Keratinocyte (primary cell): ENCODE results near the gene ETAA1. TPM values are rescaled to one million over a fixed set of nuclear protein-coding genes. Genes with fewer than 3 reads are reported as not detected.

Experiments used
- DNase-seq: peaks from one replicate; pipeline ENCODE4 v3.0.0-alpha.2; 2011; ENCODE audit warnings: low read depth, missing footprints, low spot score
- FAIRE-seq: peaks from 2 replicates; lab custom pipeline; 2011; peaks lifted over from hg19 to GRCh38; lab: Jason Lieb, UNC
- H2AFZ ChIP-seq: 2 replicates; pipeline ENCODE4 v1.6.0; 2012; ENCODE audit warnings: low read length, control low read depth, inconsistent platforms; ENCODE audit not compliant: control insufficient read depth
- H3K27ac ChIP-seq: 2 replicates; pipeline ENCODE4 v1.5.1; 2011; ENCODE audit warnings: low read length; ENCODE audit not compliant: control insufficient read depth, insufficient read depth
- H3K27me3 ChIP-seq: 3 replicates; pipeline ENCODE4 v1.6.0; 2011; ENCODE audit warnings: low read length; ENCODE audit not compliant: control insufficient read depth, insufficient read depth; ENCODE audit errors: extremely low read depth
- H3K36me3 ChIP-seq, 2 experiments: 2 replicates in 1 of 2; 3 replicates in 1 of 2; pipeline ENCODE4 v1.5.1; 2011; ENCODE audit warnings: low read length in 2 of 2, mild to moderate bottlenecking in 1 of 2; ENCODE audit not compliant: control insufficient read depth in 2 of 2, insufficient read depth in 2 of 2; ENCODE audit errors: extremely low read depth in 1 of 2
- H3K4me1 ChIP-seq: 3 replicates; pipeline ENCODE4 v1.5.1; 2011; ENCODE audit warnings: low read length; ENCODE audit not compliant: control insufficient read depth, insufficient read depth; ENCODE audit errors: extremely low read depth
- H3K4me2 ChIP-seq: 3 replicates; pipeline ENCODE4 v1.6.0; 2011; ENCODE audit warnings: low read depth, low read length; ENCODE audit not compliant: control insufficient read depth, insufficient read depth; ENCODE audit errors: extremely low read depth
- H3K4me3 ChIP-seq, 3 experiments: fragments of 200-600 bp in 1 of 3; sonication (generic) in 1 of 3; 2 replicates in 2 of 3; 3 replicates in 1 of 3; pipeline ENCODE4 v1.5.1; 2011 to 2016; ENCODE audit warnings: low read length in 3 of 3, mild to moderate bottlenecking in 3 of 3, control low read depth in 2 of 3, inconsistent platforms in 1 of 3, low read depth in 1 of 3, mixed read lengths in 1 of 3, mixed run types in 1 of 3, moderate library complexity in 1 of 3; ENCODE audit not compliant: control insufficient read depth in 2 of 3, insufficient read depth in 2 of 3; ENCODE audit errors: extremely low read depth in 1 of 3
- H3K79me2 ChIP-seq: 2 replicates; pipeline ENCODE4 v1.6.0; 2012; ENCODE audit warnings: low read length; ENCODE audit not compliant: control insufficient read depth, insufficient read depth
- H3K9ac ChIP-seq: 3 replicates; pipeline ENCODE4 v1.6.0; 2011; ENCODE audit warnings: low read length; ENCODE audit not compliant: control insufficient read depth, insufficient read depth; ENCODE audit errors: extremely low read depth
- H3K9me1 ChIP-seq: 3 replicates; pipeline ENCODE4 v1.6.0; 2011; ENCODE audit warnings: low read length; ENCODE audit not compliant: control insufficient read depth, insufficient read depth; ENCODE audit errors: extremely low read depth
- H3K9me3 ChIP-seq: 2 replicates; pipeline ENCODE4 v1.5.1; 2012; ENCODE audit warnings: low read depth, low read length; ENCODE audit not compliant: control insufficient read depth
- H4K20me1 ChIP-seq: 3 replicates; pipeline ENCODE4 v1.6.0; 2011; ENCODE audit warnings: low read length; ENCODE audit not compliant: control insufficient read depth, insufficient read depth; ENCODE audit errors: extremely low read depth
- EZH2 ChIP-seq: IDR thresholded peaks from one replicate; pipeline ENCODE4 v1.6.1; 2012; ENCODE audit warnings: inconsistent platforms, mild to moderate bottlenecking, low read length, moderate library complexity
- dilution Hi-C: fragments of 300-500 bp; cut with MboI; formaldehyde crosslinking; loops from one replicate; pipeline ENCODE4 v1.7.0; 2020; ENCODE audit warnings: low sequenced_read_pairs; ENCODE audit not compliant: extremely low pct_ligation_motif_present
- polyA plus RNA-seq, 5 experiments: library from polyadenylated mRNA; depleted of rRNA in 3 of 5; stranded (reverse) in 3 of 5; stranded (forward) in 1 of 5; unstranded in 1 of 5; fragments of >200 nt; gene quantifications; 1 replicate in 1 of 5; 2 replicates in 3 of 5; 3 replicates in 1 of 5; pipeline versions ENCODE4 v1.2.1 to v1.2.3, GENCODE V29; 2011 to 2012; ENCODE audit warnings: missing spikeins in 2 of 5, low read depth in 1 of 5, low replicate concordance in 1 of 5
- TF ChIP-seq, protein P1 (sequence below), 3 experiments: IDR thresholded peaks in 1 of 3; conservative IDR thresholded peaks in 1 of 3; optimal IDR thresholded peaks in 1 of 3; 2 replicates in 2 of 3; 3 replicates in 1 of 3; pipeline versions ENCODE3 to v1.5.1; 2011; ENCODE audit warnings: low read length in 3 of 3, mild to moderate bottlenecking in 3 of 3, moderate library complexity in 2 of 3, control low read depth in 1 of 3, inconsistent platforms in 1 of 3; ENCODE audit not compliant: insufficient read depth in 2 of 3; ENCODE audit errors: extremely low read depth in 1 of 3

Gene ETAA1
- polyA plus RNA-seq, 1 donor (not counting 4 experiments of a cell fraction or from before 2014, with no cell fraction given): 11.5 TPM

GRCh38 chr2:67438337-67438736 is 41.2 kb downstream of the ETAA1 start:
- H3K27me3 ChIP-seq: no peaks in the 10 kb centered on the region
- no peak overlapping the region for H3K4me2 ChIP-seq
- no peaks in the 10 kb centered on the region for H3K79me2 ChIP-seq
- H4K20me1 ChIP-seq: no peaks in the 10 kb centered on the region
- DNase-seq (no peak), FAIRE-seq (peak; percentile 46)
- peaks cover 8% of the 10 kb centered on the region for H3K4me1 ChIP-seq
- no peaks in the 10 kb centered on the region for H3K36me3 ChIP-seq
- H3K9me3 ChIP-seq: no peaks in the 10 kb centered on the region
- H3K9ac ChIP-seq: no peak overlapping the region
- dilution Hi-C loops: no loop called here
- no peak overlapping the region for H2AFZ ChIP-seq
- TF ChIP-seq, protein P1, sequence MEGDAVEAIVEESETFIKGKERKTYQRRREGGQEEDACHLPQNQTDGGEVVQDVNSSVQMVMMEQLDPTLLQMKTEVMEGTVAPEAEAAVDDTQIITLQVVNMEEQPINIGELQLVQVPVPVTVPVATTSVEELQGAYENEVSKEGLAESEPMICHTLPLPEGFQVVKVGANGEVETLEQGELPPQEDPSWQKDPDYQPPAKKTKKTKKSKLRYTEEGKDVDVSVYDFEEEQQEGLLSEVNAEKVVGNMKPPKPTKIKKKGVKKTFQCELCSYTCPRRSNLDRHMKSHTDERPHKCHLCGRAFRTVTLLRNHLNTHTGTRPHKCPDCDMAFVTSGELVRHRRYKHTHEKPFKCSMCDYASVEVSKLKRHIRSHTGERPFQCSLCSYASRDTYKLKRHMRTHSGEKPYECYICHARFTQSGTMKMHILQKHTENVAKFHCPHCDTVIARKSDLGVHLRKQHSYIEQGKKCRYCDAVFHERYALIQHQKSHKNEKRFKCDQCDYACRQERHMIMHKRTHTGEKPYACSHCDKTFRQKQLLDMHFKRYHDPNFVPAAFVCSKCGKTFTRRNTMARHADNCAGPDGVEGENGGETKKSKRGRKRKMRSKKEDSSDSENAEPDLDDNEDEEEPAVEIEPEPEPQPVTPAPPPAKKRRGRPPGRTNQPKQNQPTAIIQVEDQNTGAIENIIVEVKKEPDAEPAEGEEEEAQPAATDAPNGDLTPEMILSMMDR (optimal IDR thresholded peaks at IDR 0.05 in 1 of 3, IDR thresholded peaks at IDR 0.05 in 1 of 3, conservative IDR thresholded peaks at IDR 0.05 in 1 of 3; ENCODE audit: extremely low read depth in 1 of 3, insufficient read depth in 2 of 3, low read length in 3 of 3): no peak
- no peak for TF ChIP-seq EZH2
- no peaks in the 10 kb centered on the region for H3K9me1 ChIP-seq
- no peak overlapping the region for H3K27ac ChIP-seq
- no peak overlapping the region for H3K4me3 ChIP-seq

GRCh38 chr2:67445652-67446268 is 48.6 kb downstream of the ETAA1 start:
- no peaks in the 10 kb centered on the region for H3K79me2 ChIP-seq
- H3K27ac ChIP-seq: peak overlapping the region; percentile 42
- H3K9me3 ChIP-seq: no peaks in the 10 kb centered on the region
- no peaks in the 10 kb centered on the region for H3K9me1 ChIP-seq
- H3K4me1 ChIP-seq: peaks cover 29% of the 10 kb centered on the region
- no peak overlapping the region for H3K4me3 ChIP-seq
- H3K9ac ChIP-seq: no peak overlapping the region
- peak overlapping the region; percentile 21 for H2AFZ ChIP-seq
- no peaks in the 10 kb centered on the region for H3K36me3 ChIP-seq
- no peak for DNase-seq
- peak; percentile 13 for FAIRE-seq
- no peaks in the 10 kb centered on the region for H4K20me1 ChIP-seq
- dilution Hi-C loops: no loop called here
- no peaks in the 10 kb centered on the region for H3K27me3 ChIP-seq
- TF ChIP-seq, protein P1 (optimal IDR thresholded peaks at IDR 0.05 in 1 of 3, IDR thresholded peaks at IDR 0.05 in 1 of 3, conservative IDR thresholded peaks at IDR 0.05 in 1 of 3; ENCODE audit: extremely low read depth in 1 of 3, insufficient read depth in 2 of 3, low read length in 3 of 3): no peak
- TF ChIP-seq EZH2: no peak
- H3K4me2 ChIP-seq: no peak overlapping the region
